Measurements from ENCODE around the gene GPBP1L1.
A peak's percentile ranks its signal among the peaks of the same experiment; 100 is the strongest.

The GPBP1L1 gene

DNA sequence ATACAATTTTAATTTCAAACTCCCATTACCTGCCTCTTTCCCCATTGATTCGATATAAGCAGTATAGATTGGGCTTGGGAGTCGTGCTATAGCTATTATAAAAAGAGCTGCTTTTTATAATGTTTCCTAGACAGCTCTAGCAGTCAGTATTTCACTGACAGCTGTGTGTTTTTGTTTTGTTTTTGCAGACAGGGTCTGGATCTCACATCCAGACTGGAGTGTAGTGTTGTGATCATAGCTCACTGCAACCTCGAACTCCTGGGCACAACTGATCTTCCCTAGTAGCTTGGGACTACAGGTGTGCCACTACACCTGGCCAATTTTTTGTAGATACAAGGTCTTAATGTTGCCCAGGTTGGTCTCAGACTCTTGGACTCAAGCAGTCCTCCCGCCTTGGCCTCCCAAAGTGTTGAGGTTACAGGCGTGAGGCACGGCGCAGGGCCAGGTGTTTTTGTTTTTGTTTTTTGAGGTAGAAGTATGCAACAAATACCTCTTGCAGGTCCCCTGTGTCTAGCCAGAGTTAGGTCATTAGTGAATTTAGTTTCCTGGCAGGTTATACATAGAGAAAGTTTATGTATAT, 100.7 kb downstream of the GPBP1L1 start:
- no peak for DNase-seq

DNA sequence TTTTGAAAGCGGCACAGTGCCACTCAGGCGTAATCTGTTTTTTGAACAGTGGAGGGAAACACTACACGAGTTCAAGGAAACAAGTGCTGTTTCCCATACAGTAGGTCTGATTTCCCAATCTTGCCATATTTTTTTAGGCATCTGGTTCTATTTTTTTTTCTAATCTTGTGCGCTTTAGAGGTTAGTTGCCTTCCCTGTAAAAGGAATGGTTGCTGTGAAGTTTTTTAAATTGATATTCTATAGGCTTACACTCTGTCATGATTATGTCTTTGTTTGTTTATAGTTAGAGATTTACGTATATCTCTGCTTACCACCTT, 101.3 kb downstream of the GPBP1L1 start:
- DNase-seq: no peak

DNA sequence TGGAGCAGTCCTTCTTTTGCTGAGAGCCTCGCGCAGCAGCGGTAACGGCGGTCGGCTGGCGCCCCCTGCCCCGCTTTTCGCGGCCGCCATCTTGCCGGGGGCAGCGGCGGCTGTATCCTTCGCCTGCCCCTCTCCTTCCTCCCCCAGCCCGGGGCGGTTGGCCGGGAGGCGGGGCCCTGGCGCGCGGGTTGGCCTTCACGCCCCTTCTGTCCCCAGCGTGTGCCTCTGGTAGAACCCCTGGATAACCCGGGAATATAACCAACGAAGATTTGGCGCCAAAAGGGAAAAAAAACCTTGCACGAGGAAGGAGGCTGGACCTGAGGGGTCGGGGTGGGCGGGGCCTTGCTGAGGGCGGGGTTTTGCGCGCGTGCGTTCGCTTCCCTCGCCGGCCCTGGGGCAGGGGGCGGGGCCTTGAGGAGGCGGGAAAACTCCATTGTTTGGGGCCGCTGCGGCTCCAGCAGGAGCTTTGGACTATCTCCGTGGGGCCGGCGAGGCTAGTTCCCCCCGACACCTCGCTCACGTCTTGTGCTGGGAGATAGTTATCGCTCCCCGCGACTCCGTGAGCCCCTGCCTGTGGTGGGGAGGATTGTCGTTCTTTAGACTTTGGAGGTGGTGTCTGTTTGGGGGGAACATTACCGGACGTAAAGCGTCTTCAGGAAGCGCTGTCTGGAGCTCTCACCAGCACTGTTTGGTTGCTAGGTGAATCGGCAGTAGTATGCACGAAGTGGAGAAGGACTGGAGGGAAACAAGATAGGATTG, 101.8 kb downstream of the GPBP1L1 start:
- DNase-seq: peak; percentile 84

DNA sequence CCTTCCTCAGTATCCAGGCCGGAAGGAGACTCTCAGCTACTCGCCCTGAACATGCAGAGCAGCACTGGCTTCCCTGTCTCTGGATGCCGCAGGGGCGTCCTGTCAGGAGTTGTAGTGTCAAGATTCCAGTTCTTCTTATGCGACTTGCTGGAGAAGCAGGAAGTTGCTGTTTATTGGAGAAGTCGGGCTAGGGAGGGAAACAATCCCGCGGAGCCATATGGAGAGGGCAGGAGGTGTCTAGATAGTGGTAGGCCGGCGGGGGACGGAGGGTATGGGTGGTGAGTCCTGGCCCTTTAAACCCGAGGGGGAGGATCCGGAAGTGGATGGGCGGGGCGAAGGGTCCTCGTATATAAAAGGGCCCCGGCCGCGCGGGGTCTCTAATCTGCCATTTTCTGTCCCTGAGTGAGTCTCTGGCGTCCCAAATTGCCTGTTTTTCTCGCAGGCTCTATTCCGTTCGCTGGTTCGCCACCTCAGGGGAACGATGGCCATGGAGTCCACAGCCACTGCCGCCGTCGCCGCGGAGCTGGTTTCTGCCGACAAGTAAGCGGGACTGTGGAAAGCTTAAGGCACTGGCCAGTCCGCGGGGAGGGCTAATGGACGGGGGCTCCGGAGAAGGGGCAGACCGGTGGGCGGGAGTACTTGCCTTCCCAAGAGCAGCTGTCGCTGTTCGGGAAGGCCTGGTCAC, 102.5 kb downstream of the GPBP1L1 start, which contains the start of gene NASP:
Gene NASP, plus strand, starts transcription at position 376 of the 685 bp plus-strand sequence. Its CDS starts 106 bp downstream, at position 482.
- DNase-seq: peak; percentile 93

DNA sequence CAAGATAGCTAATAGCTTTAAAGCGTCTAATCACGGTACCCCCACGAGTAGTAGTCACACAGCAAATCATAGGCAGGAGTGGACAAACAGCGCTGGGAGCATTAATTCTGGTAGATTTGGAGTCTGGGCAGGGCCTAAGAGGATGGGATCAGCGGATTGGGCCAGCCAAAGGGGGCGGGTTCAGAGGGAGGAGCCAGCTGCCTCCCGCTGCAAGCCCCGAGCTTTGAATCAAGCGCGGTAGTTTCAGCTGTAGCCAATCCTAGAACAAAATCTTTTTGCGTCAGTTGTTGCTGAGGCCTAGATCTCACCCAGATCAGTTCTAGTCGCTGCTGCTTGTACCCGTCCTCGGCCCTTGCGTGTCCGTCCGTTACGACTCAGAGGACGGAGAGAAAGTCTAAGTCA, 103.1 kb downstream of the GPBP1L1 start:
- DNase-seq: peak; percentile 92

All from activated CD8-positive, alpha-beta memory T cell treated with anti-CD3 and anti-CD28 coated beads, Interleukin-2, amount 50 U/mL, for 4 hours (primary cell).